Fibroblast of skin of right biceps (primary cell): ENCODE data around the gene NELL1.

Experiments used
- DNase-seq: peaks from one replicate; pipeline ENCODE4 v3.0.0-alpha.2; 2013

Gene NELL1

GRCh38 chr11:20669820-20670684 lies 666 bp downstream of the NELL1 start:
- no peak for DNase-seq

- no peak for DNase-seq
Measured at GRCh38 chr11:20670932-20671403, 1.6 kb downstream of the NELL1 start.

- no peak for DNase-seq
Measured at GRCh38 chr11:20671856-20672546, 2.6 kb downstream of the NELL1 start.

GRCh38 chr11:20672575-20672974 lies 3.2 kb downstream of the NELL1 start:
- DNase-seq = no peak

GRCh38 chr11:20676658-20677057 lies 7.3 kb downstream of the NELL1 start:
- no peak for DNase-seq

GRCh38 chr11:20688761-20689160 lies 19.4 kb downstream of the NELL1 start:
- no peak for DNase-seq

GRCh38 chr11:20707876-20708275 lies 38.5 kb downstream of the NELL1 start:
- no peak for DNase-seq

- no peak for DNase-seq
Measured at GRCh38 chr11:20712912-20713311, 43.5 kb downstream of the NELL1 start.

- no peak for DNase-seq
Measured at GRCh38 chr11:20715464-20715863, 46.1 kb downstream of the NELL1 start.

- DNase-seq = no peak
Measured at GRCh38 chr11:20715931-20716330, 46.5 kb downstream of the NELL1 start.

GRCh38 chr11:20719821-20720220 lies 50.4 kb downstream of the NELL1 start:
- no peak for DNase-seq

- no peak for DNase-seq
Measured at GRCh38 chr11:20723366-20723765, 54.0 kb downstream of the NELL1 start.

GRCh38 chr11:20729597-20730105 lies 60.3 kb downstream of the NELL1 start:
- no peak for DNase-seq

GRCh38 chr11:20731676-20732215 lies 62.4 kb downstream of the NELL1 start:
- DNase-seq = no peak

GRCh38 chr11:20739107-20739506 lies 69.7 kb downstream of the NELL1 start:
- no peak for DNase-seq

GRCh38 chr11:20739577-20739976 lies 70.2 kb downstream of the NELL1 start:
- DNase-seq = no peak

GRCh38 chr11:20754933-20755332 lies 85.5 kb downstream of the NELL1 start:
- DNase-seq = no peak

- DNase-seq = no peak
Measured at GRCh38 chr11:20759541-20759940, 90.2 kb downstream of the NELL1 start.

- DNase-seq = no peak
Measured at GRCh38 chr11:20760811-20761210, 91.4 kb downstream of the NELL1 start.

GRCh38 chr11:20762116-20762844 lies 92.9 kb downstream of the NELL1 start:
- no peak for DNase-seq

GRCh38 chr11:20762980-20763379 lies 93.6 kb downstream of the NELL1 start:
- DNase-seq = no peak

- no peak for DNase-seq
Measured at GRCh38 chr11:20770414-20770946, 101.1 kb downstream of the NELL1 start.

GRCh38 chr11:20771026-20771425 lies 101.6 kb downstream of the NELL1 start:
- DNase-seq = no peak
